Activated T-helper 9 cell treated with anti-CD3 and anti-CD28 coated beads, Interleukin-2, amount 50 U/mL, for 16 hours (primary cell): Measurements from ENCODE around the gene DUSP11.
"Not testable (repeated sequence)": the region's sequence is repeated elsewhere in the genome, so short reads cannot be mapped to it uniquely, and the experiment has no call there.

Experiments used
- DNase-seq: peaks from one replicate; pipeline ENCODE4 v3.0.0-alpha.2; 2020; ENCODE audit warnings: low read depth

DUSP11 gene

DNA sequence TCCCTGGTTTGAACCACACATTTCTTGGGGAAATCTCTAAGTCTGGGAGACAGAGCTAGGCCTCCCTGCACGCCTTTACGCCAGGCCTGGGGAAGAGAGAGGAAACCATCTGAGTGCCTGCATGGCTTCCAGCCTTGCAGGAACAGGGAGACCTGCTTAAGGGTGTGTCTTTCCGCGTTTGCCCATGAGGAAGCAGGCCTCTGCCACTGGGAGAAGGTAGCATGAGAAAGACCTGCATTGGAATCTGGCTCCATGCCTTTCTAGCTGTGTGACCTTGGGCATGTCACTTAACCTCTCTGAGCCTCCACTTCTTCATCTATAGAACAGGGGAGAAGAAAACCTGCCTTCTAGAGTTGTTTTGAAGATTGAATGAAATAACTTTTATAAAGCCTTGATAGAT, 62.2 kb downstream of the DUSP11 start:
- not testable (repeated sequence) for DNase-seq

DNA sequence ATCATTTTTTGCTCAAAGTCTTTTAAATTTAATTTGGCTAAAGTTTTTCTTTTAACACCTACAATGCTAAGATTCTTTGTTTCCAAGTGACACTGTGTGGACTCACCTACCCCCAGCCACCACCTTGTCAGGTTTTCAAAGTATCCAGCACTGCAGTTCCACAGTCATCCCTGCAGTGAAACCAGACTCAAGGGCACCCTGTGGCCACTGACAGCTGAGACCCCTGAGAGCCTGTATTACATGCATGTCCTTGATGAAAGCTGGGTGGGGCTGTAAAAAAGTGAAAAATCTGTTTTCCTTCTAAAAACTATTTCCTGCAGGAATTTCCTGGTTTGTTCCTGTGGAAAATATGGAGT, 62.7 kb downstream of the DUSP11 start:
- DNase-seq = no peak

DNA sequence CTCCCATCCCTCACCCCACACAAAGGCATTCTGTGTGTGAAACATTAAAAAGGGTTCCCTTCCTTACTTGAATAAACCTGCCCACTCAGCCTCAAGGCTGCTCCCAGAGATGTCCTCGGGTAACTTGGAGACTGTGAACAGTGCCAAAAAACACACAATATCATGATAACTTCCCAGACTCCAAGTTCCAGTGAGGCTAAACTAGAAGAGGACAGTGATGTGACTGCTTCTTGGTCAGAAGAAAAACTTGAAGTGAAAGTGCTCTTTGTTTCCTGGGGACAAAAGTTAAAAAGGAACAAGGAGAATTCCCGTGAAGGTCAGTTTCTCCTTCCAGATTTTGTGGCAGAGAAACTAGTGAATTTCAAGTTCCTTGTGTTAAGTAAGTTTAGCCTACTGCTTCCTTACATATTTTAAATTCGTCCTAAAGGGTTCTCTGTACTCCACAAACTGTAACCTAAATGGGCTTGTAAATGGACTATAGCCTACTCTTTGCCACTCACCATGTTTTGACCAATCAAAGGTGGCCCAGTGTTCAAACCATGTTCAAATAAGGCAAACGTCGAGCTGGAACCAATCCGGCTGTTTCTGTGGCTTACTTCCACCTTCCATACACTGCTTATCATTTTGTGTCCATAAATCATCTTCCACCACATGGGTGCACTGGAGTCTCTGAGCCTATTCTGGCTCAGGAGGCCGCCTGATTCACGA, 63.2 kb downstream of the DUSP11 start:
- no peak for DNase-seq

DNA sequence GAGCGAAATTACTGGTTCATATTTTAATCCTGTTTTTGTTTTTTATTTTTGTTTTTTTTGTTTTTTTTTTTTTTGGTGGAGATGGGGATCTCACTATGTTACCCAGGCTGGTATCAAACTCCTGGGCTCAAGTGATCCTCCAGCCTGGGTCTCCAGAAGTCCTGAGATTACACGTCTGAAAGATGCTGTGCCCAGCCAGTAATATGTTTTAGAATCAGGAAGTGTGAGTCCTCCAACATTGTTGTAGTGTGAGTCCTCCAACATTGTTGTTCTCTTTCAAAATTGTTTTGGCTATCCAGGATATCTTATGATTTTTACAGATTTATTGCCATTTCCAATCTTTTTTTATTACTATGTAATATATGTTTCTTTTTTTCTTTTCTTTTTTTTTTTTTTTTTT, 65.8 kb downstream of the DUSP11 start:
- DNase-seq = no peak
